Activated CD4-positive, alpha-beta T cell treated with anti-CD3 and anti-CD28 coated beads, Interleukin-2, amount 50 U/mL, for 16 hours (primary cell): ENCODE data around the gene RAB1A.
A peak's percentile ranks its signal among the peaks of the same experiment; 100 is the strongest.
"Not testable (repeated sequence)": the region's sequence is repeated elsewhere in the genome, so short reads cannot be mapped to it uniquely, and the experiment has no call there.

Source experiments
- DNase-seq: peaks from one replicate; pipeline ENCODE4 v3.0.0-alpha.2; 2020

Gene RAB1A

GRCh38 chr2:65129826-65130663, at the start of gene RAB1A:
RAB1A (minus strand) TSS chr2:65130106; CDS start chr2:65129915, 191 bp downstream.
- peak; percentile 99 for DNase-seq

- DNase-seq = no peak
Observed at GRCh38 chr2:65177751-65178442, 48.0 kb upstream of the RAB1A start.

GRCh38 chr2:65175894-65176530, 46.1 kb upstream of the RAB1A start:
- DNase-seq = no peak

GRCh38 chr2:65174031-65174430, 44.1 kb upstream of the RAB1A start:
- not testable (repeated sequence) for DNase-seq

GRCh38 chr2:65172994-65173790, 43.3 kb upstream of the RAB1A start:
- no peak for DNase-seq

- not testable (repeated sequence) for DNase-seq
Observed at GRCh38 chr2:65170611-65171477, 40.9 kb upstream of the RAB1A start.

GRCh38 chr2:65169760-65170136, 39.8 kb upstream of the RAB1A start:
- no peak for DNase-seq

GRCh38 chr2:65165558-65165957, 35.7 kb upstream of the RAB1A start:
- DNase-seq = no peak

GRCh38 chr2:65164426-65164891, 34.6 kb upstream of the RAB1A start:
- no peak for DNase-seq

GRCh38 chr2:65161551-65162100, 31.7 kb upstream of the RAB1A start:
- no peak for DNase-seq

GRCh38 chr2:65159906-65160305, 30.0 kb upstream of the RAB1A start:
- no peak for DNase-seq

- DNase-seq = no peak
Observed at GRCh38 chr2:65159261-65159660, 29.4 kb upstream of the RAB1A start.

GRCh38 chr2:65158557-65158956, 28.7 kb upstream of the RAB1A start:
- DNase-seq = no peak

- not testable (repeated sequence) for DNase-seq
Observed at GRCh38 chr2:65157856-65158255, 27.9 kb upstream of the RAB1A start.

- no peak for DNase-seq
Observed at GRCh38 chr2:65156041-65156440, 26.1 kb upstream of the RAB1A start.

- no peak for DNase-seq
Observed at GRCh38 chr2:65153515-65153914, 23.6 kb upstream of the RAB1A start.

GRCh38 chr2:65146078-65146477, 16.2 kb upstream of the RAB1A start:
- DNase-seq = no peak

- DNase-seq = peak; percentile 28
Observed at GRCh38 chr2:65144571-65144970, 14.7 kb upstream of the RAB1A start.

- DNase-seq = no peak
Observed at GRCh38 chr2:65142515-65142914, 12.6 kb upstream of the RAB1A start.

GRCh38 chr2:65137197-65137775, 7.4 kb upstream of the RAB1A start:
- no peak for DNase-seq

- no peak for DNase-seq
Observed at GRCh38 chr2:65136253-65136652, 6.3 kb upstream of the RAB1A start.
